A549 treated with ZK216348 at 1 μM for 4 hours (cell line): ENCODE measurements around the gene CDC20B. TPM values are rescaled to one million over a fixed set of nuclear protein-coding genes. Genes with fewer than 3 reads are reported as not detected.

Experiments used
- total RNA-seq: library from RNA; stranded (reverse); fragments of 200-300 nt; extraction: Qiagen RNA extraction; gene quantifications from 5 replicates; pipeline ENCODE4 v1.2.3, GENCODE V29; 2022; ENCODE audit warnings: low read depth

The CDC20B gene, protein sequence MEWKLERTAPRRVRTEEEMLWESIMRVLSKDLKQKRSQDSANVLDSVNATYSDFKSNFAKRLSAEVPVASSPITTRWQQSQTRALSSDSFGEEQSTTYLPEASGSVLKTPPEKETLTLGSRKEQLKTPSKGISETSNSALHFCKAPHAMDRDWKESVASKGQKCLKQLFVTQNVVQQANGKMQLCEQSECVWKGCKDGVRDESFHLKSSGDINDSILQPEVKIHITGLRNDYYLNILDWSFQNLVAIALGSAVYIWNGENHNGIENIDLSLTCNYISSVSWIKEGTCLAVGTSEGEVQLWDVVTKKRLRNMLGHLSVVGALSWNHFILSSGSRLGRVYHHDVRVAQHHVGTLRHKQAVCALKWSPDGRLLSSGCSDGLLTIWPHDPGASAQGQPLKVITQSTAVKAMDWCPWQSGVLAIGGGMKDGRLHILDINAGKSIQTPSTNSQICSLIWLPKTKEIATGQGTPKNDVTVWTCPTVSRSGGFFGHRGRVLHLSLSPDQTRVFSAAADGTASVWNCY
- total RNA-seq, result 0.07 to 0.13 TPM (median 0.08 TPM) in 3 of 5 replicates, not detected in the others

DNA sequence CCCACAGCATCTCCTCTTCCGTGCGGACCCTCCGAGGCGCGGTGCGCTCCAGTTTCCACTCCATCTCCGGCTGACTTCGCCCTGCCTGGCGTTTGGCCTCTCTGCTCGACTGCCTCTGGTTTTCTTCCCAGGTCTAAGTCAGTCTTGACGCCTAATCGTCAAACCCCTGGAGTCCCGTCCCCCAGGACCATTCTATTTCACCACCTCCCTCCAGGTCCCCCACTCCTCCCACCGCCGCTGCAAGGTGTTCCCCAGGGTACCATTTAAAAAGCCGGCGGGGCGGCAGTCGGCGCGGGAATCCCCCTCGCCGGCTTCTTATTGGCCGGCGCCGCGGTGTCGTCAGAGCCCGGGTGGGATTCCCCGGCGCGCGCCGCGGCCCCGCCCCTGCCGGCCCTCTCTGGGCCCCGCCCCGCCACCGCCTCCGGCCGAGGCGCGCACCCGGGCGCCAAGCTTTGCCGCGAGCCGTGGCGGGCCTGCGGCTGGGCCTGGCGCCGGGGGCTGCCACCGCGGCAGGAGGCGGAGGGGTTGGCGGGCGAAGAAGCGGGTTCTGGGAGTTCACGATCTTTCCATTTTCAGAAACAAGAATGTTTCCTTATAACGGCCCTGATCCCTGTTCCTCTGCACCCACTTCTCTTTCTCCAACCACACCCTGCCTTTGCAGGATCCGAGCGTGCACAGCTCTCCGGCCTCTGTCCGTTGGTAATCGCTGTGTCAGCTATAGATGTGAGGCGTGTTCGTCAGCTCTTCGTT is at the start of gene CDC20B:
CDC20B (minus strand) TSS at position 241 of the 750 bp plus-strand sequence; CDS start at position 64, 177 bp downstream.

DNA sequence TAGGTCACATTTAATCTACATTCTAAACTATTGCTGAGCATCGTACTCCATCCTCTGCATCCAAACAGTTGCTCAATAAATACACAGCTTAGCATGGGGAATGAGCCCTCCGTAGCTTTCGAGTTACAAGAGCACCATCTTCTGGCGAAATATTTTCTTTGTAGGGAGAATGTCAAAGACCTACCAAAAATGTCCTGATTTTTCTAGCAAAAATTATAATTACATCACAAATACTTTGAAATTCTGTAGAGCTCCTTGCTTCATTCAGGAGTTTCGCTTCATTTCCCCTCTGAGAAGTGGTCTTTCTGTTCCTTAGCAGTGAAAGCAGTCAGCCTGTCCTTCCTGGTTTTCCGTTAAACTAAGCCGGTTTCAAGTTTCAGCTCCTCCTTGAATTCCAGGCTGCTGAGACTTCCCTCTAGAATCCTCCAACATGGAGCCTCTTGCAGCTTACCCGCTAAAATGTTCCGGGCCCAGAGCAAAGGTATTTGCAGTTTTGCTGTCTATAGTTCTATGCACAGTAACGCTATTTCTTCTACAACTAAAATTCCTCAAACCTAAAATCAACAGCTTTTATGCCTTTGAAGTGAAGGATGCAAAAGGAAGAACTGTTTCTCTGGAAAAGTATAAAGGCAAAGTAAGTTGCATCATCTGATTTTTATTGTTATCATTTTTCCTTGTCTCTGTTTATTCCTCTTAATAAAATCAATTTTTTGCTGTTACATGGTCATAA is 13.0 kb downstream of the CDC20B start, which contains the start of gene GPX8:
GPX8 (plus strand) TSS at position 409 of the 730 bp plus-strand sequence; CDS start at position 431, 22 bp downstream.

DNA sequence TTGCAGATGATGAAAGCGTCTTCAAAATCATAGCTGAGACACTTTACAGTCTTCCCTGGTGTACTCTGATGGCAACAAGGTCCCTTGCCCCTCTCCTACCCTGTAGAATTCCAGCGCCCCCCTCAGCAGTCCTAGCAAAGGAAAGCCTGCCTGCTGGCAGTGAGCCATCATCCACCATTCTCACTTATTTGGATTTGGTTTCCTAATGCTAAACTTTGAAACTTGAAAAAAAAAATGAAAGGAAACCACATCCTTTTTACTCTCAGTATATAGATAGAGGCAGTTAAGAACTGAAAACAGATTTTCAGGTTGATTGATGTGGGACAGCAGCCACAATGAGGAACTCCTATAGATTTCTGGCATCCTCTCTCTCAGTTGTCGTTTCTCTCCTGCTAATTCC is 70.6 kb downstream of the CDC20B start, which contains the start of gene GZMA:
GZMA (plus strand) TSS at position 299 of the 400 bp plus-strand sequence; CDS start at position 336, 37 bp downstream.

Other genes with a start within 250 kb of the CDC20B start
- gene ESM1, start 187.6 kb downstream of the CDC20B start, total RNA-seq, result not detected in 5 replicates
- gene GZMK, start 148.9 kb downstream of the CDC20B start, total RNA-seq, result not detected in 5 replicates
- gene GZMA, start 70.5 kb downstream of the CDC20B start, total RNA-seq, result not detected in 5 replicates
- 27.0 to 41.5 TPM (median 36.1 TPM) in 5 replicates for gene GPX8, start 13.0 kb downstream of the CDC20B start, total RNA-seq
- gene MCIDAS, start 54.1 kb upstream of the CDC20B start, total RNA-seq, result 1.4 to 2.4 TPM (median 1.9 TPM) in 5 replicates
- 4.7 to 9.1 TPM (median 7.5 TPM) in 5 replicates for gene CCNO, start 60.4 kb upstream of the CDC20B start, total RNA-seq
- 17.4 to 25.7 TPM (median 22.9 TPM) in 5 replicates for gene DHX29, start 134.5 kb upstream of the CDC20B start, total RNA-seq
- gene MTREX, start 134.8 kb upstream of the CDC20B start, total RNA-seq, result 36.3 to 60.8 TPM (median 38.8 TPM) in 5 replicates